ENCODE data around the gene PTGS1. TPM values are rescaled to one million over a fixed set of nuclear protein-coding genes. Genes with fewer than 3 reads are reported as not detected.
"Not testable (repeated sequence)": the region's sequence is repeated elsewhere in the genome, so short reads cannot be mapped to it uniquely, and the experiment has no call there.

The PTGS1 gene
- total and polyA plus RNA-seq, 2 of the 13 experiments (the other 11 are each of a cell fraction or from before 2014, with no cell fraction given): 0.07 to 0.08 TPM

- no peaks in the 10 kb centered on the region for H4K20me1 ChIP-seq (ENCODE audit: insufficient read depth, low read length)
- no peaks in the 10 kb centered on the region for H3K9me3 ChIP-seq (ENCODE audit: low read length)
- H3K9ac ChIP-seq (ENCODE audit: insufficient read depth, low read depth, low read length): no peak overlapping the region
- ChIA-PET CTCF (ENCODE audit: low intra/inter-chr PET ratio, low total read pairs) (no interaction called here), POLR2A (no interaction called here)
- no peak overlapping the region for H2AFZ ChIP-seq (ENCODE audit: low read length)
- H3K79me2 ChIP-seq (ENCODE audit: insufficient read depth, low read length): no peaks in the 10 kb centered on the region
- no peak for ATAC-seq
- no peaks in the 10 kb centered on the region for H3K27me3 ChIP-seq (ENCODE audit: control insufficient read depth in 1 of 2, insufficient read depth in 2 of 2, low read length in 2 of 2)
- no peak overlapping the region for H3K27ac ChIP-seq (ENCODE audit: extremely low read length, insufficient read depth, low read length)
- no TSS peak for BruUV-seq (replicated peaks)
- WGBS (ENCODE audit: low lambda C conversion rate): 97% methylated on average over 3 of the region's 3 CpGs
- no peak for FAIRE-seq
- peaks cover 12% of the 10 kb centered on the region for H3K4me1 ChIP-seq (ENCODE audit: insufficient read depth, low read length)
- in situ Hi-C loops (cut with HindIII; ENCODE audit: extremely low pct_ligation_motif_present, low pct_unique_long_range_greater_than_20kb) (no loop called here), intact Hi-C loops (cut with micrococcal nuclease; ENCODE audit: unreplicated experiment) (no loop called here)
- H3K36me3 ChIP-seq (replicated peaks in 1 of 2; ENCODE audit: control insufficient read depth in 1 of 2, insufficient read depth in 2 of 2, low read length in 2 of 2): no peaks in the 10 kb centered on the region; a peak in 1 of 5 replicates
- TF ChIP-seq HOXA5 (CRISPR knock-in tag; IDR thresholded peaks at IDR 0.05) (no peak), ZNF576 (CRISPR knock-in tag; IDR thresholded peaks at IDR 0.05) (no peak), HDAC2 (CRISPR knock-in tag; IDR thresholded peaks at IDR 0.05) (no peak), YEATS4 (CRISPR knock-in tag; IDR thresholded peaks at IDR 0.05; ENCODE audit: borderline replicate concordance) (no peak), RFX3 (CRISPR knock-in tag; IDR thresholded peaks at IDR 0.05) (no peak), ZNF414 (CRISPR knock-in tag; IDR thresholded peaks at IDR 0.05) (no peak), ZNF629 (CRISPR knock-in tag; conservative IDR thresholded peaks at IDR 0.05) (no peak), ARNT2 (CRISPR knock-in tag; IDR thresholded peaks at IDR 0.05; ENCODE audit: low read depth) (no peak), FOXK1 (CRISPR knock-in tag; IDR thresholded peaks at IDR 0.05; ENCODE audit: borderline replicate concordance, low read depth) (no peak), MATR3 (CRISPR knock-in tag; IDR thresholded peaks at IDR 0.05) (no peak), ZNF326 (CRISPR knock-in tag; IDR thresholded peaks at IDR 0.05; ENCODE audit: borderline replicate concordance) (no peak), SALL2 (CRISPR knock-in tag; IDR thresholded peaks at IDR 0.05) (no peak)
- no peak overlapping the region for H3K4me2 ChIP-seq (ENCODE audit: low read depth, low read length)
- H3K4me3 ChIP-seq (replicated peaks in 1 of 3; ENCODE audit: insufficient read depth in 1 of 3, low read depth in 2 of 3, low read length in 3 of 3): no peak overlapping the region
- no peak for DNase-seq (ENCODE audit: low spot score)
Observed at GRCh38 chr9:122329597-122329996, 41.2 kb upstream of the PTGS1 start.

- 80% methylated on average over 5 of the region's 6 CpGs for WGBS (ENCODE audit: low lambda C conversion rate)
- in situ Hi-C loops (cut with HindIII; ENCODE audit: extremely low pct_ligation_motif_present, low pct_unique_long_range_greater_than_20kb): not testable (repeated sequence)
Observed at GRCh38 chr9:122330466-122330865, 40.4 kb upstream of the PTGS1 start.

More at GRCh38 chr9:122330466-122330865, 40.4 kb upstream of the PTGS1 start:
- BruUV-seq (replicated peaks); H3K27me3 ChIP-seq (ENCODE audit: control insufficient read depth in 1 of 2, insufficient read depth in 2 of 2, low read length in 2 of 2); CTCF ChIA-PET (ENCODE audit: low intra/inter-chr PET ratio, low total read pairs); H3K4me3 ChIP-seq (replicated peaks in 1 of 3; ENCODE audit: insufficient read depth in 1 of 3, low read depth in 2 of 3, low read length in 3 of 3); H3K9ac ChIP-seq (ENCODE audit: insufficient read depth, low read depth, low read length); POLR2A ChIA-PET; H3K36me3 ChIP-seq (replicated peaks in 1 of 2; ENCODE audit: control insufficient read depth in 1 of 2, insufficient read depth in 2 of 2, low read length in 2 of 2); intact Hi-C loops (cut with micrococcal nuclease; ENCODE audit: unreplicated experiment); H3K79me2 ChIP-seq (ENCODE audit: insufficient read depth, low read length); FAIRE-seq; H4K20me1 ChIP-seq (ENCODE audit: insufficient read depth, low read length); DNase-seq (ENCODE audit: low spot score); H3K4me1 ChIP-seq (ENCODE audit: insufficient read depth, low read length); H3K9me3 ChIP-seq (ENCODE audit: low read length); H3K4me2 ChIP-seq (ENCODE audit: low read depth, low read length); H2AFZ ChIP-seq (ENCODE audit: low read length); ATAC-seq; H3K27ac ChIP-seq (ENCODE audit: extremely low read length, insufficient read depth, low read length): not testable (repeated sequence)

Data from HepG2 (cell line).